Superior temporal gyrus (tissue), 1 donor: ENCODE data around the gene SLC9A3.

Experiments
- DNase-seq: peaks from one replicate; pipeline ENCODE4 v3.0.0-alpha.2; 2016; ENCODE audit errors: extremely low spot score

SLC9A3 gene

DNA sequence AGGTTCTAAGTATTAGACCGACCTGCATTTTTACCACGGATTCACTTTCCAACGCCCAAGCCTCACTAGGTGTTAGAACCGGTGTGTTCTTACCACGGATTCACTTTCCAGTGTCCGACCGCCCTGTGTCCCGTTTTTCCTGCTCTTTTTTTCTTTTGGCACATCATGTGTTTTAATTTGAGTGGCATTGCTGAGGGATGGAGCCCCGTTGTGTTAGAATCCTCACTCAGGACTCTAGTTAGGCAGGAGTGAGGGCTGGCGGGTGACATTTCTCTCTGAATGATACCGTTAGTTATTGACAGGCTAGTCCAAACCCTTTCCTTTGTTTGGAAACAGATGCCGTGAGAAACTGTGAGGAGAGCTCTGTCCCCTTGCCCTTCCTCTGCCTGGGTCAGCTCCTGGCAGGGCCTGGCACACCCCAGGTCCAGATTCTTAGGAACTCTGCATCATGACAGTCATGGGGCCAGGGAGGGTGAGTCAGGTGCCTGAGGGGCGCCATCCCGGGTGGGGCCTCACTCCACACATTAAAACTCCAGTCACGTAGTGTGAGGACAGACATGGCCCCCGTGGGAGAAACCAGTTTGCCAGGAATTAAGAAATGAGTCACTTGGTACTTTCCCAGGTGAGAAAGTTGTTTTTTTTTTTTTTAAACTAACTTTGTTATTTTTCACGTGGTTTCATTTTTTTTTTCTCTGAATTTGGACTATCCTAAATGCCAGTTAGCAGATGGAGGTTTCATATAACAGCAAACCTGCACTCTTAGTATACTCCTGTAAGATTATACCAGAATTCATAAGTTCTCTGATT, 65.5 kb downstream of the SLC9A3 start:
- no peak for DNase-seq

DNA sequence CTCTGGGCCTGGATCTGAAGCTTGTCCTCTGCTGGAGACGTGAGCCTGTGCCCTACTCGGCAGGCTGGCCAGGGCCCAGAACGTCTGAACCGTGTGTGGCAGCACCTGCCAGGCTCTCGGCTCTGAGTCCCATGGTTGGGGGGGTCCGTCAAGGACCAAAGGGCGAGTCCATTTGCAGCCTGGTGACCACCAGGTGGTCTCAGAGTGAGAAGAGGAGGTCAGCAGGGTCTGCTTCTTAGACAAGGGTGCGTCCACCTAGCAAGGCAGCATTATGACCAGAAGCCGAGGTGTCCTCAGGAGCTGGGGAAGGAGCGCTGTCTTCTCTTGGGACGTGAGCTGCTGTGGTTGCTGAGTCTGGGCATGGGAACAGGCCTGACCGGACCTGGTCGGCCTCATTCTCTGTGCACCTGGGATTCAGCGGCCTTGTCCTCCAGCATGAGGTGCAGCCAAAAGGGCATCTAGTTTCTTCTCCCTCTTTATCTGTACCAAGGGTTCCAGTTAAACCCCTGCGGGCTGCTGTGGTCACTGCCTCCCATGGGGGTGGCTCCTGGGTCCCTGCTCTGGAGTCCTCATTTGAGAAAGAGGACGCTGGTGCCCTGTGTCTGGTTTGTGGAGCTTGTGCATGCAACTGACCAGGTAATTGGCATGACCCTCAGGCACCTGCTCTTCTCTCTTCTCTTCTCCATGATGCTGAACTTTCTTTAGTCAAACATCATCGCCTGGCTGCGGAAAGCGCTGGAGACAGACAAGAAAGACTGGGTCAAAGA, 66.9 kb downstream of the SLC9A3 start:
- no peak for DNase-seq

DNA sequence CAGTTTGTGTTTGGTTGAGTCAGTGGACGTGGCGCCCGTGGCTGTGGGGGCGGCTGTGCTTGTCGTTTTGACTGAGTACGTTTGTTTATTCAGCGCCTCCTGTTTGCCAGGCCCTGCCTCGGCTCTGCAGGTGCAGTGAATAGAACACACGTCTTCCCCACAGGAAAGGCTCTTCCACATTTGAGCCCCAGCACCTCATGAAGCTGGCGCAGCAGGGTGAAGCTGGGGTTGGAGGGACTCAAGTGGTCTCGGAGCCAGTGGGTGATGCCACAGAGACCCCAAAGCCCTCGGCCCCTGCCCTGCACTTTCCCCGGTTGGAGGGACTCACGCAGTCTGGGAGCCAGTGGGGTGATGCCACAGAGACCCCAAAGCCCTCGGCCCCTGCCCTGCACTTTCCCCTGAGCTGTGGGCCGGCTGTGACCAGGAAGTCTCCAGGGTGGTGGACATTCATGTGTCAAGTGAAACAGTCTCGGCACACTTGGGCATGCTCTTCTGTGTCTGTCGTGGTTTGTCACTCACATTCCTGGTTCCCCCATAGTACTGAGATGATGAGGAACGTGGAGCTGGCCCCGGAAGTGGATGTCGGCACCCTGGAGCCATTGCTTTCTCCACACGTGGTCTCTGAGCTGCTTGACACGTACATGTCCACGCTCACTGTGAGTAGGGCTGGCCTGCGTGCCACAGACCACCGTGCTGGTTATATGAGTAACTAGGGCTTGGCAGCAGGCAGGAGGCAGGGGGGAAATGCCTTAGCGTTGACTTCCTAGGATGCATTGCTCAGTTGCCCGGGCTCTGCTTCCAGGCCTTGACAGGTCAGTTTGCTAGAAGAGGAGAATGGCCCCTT, 67.7 kb downstream of the SLC9A3 start:
- no peak for DNase-seq

DNA sequence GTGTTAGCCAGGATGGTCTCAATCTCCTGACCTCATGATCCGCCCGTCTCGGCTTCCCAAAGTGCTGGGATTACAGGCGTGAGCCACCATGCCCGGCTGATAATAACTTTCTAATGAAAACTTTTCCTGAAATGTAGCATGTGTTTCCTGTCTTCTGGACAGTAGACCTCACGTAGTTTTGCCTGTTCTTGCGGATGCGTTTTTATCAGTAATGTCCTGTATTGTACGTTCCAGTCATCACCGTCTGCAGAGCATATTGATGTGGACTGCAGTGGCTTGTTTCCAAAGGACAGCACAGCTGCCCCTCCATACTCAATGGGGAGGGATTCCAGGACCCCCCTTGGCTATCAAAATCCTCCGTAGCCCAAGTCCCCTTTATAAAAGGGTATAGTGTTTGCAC, 68.4 kb downstream of the SLC9A3 start:
- DNase-seq: no peak

DNA sequence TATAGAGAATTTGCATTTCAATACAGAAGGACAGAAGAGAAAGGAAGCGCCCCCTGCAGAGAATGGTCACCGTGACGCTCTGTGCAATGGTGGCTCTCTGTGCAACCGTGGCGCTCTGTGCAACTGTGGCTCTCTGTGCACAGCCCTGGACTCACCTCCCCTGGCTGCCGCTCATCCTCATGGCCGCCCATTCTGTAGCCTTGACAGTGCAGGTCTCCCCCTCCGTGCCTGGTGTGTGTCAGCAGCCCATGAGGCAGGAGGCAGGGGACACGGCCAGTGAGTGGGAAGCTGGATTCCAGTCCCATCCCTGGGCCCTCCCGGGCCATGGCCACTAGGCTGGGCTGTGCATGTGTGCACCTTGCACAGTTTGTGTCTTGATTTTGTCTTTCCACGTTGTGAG, 69.3 kb downstream of the SLC9A3 start:
- DNase-seq: no peak

DNA sequence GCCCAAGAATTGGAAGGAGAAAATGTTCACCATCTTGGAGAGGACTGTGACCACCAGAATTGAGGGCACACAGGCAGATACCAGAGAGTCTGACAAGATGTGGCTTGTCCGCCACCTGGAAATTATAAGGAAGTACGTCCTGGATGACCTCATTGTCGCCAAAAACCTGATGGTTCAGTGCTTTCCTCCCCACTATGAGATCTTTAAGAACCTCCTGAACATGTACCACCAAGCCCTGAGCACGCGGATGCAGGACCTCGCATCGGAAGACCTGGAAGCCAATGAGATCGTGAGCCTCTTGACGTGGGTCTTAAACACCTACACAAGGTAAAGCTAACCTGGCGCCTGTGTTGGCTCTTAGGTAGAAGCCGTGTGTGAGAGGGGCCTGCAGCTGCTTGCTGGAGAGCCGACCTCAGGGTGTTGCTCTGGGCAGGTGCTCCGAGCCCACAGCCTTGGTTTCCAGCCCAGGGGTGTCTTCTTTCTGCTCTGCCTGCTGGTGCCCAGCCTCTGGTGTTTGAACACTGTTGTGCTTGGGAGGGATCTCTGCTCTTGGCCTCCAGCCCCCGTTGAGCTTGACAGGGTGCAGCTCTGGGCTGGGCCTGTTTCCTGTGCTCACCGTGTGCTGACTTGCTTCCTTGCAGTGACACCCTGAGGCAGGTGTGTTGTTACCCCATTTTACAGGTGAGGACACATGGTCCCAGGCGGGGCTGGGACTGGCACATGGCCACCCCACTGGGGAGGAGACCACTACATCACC, 70.3 kb downstream of the SLC9A3 start:
- no peak for DNase-seq

DNA sequence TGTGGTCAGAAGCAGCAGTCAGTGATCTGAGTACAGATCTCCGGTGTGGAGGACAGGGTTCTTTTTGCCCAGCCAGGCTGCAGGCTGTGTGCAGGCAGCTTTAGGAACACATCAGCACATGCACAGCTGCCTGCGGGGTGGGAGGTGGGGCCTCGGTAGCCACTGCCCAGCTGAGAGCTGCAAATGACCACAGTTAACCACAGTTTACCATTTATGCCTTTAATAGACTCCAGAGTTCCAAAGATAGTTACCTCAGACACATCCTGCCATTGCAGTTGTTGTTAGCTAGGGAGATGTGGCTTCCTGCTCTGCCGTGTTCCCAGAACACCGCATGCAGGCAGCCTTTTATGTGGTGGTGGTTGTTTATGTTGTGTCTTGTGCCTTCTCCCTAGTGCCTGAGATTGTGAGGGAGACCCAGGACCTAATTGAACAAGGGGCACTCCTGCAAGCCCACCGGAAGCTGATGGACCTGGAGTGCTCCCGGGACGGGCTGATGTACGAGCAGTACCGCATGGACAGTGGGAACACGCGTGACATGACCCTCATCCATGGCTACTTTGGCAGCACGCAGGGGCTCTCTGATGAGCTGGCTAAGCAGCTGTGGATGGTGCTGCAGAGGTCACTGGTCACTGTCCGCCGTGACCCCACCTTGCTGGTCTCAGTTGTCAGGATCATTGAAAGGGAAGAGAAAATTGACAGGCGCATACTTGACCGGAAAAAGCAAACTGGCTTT, 71.1 kb downstream of the SLC9A3 start:
- no peak for DNase-seq

DNA sequence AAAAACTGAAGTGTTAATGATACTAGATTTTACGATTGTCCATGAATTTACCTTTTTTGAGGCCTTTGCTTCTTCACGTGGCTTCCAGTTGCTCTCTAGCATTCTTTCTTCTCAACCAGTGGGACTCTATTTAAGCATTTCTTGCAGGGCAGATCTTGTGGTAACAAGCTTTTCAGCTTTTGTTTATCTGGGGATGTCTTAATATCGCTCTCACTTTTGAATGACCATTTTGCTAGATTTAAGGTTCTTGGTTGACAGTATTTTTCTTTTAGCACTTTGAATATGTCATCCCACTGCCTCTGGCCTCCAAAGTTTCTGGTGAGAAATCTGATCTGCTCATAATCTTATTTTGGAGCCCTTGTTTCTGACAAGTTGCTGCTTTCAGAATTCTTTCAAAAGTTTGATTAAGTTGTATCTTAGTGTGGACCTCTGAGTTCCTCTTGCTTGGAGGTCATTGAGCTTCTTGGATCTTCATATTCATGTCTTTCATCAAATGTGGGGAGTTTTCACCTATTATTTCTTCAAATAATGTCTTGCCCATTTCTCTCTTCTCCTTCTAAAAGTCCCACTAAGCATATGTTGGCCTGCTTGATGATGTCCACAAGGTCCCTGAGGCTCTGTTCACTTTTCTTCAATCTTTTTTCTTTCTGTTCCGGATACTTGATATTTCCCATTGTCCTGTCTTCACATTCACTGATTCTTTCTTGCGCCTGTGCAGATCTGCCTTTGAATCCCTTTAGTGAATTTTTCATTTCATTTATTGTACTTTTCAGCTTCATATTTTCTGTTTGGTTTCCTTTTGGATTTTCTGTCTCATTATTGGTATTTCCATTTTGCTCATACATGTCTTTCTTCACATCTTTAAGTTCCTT, 72.4 kb downstream of the SLC9A3 start:
- DNase-seq: no peak

DNA sequence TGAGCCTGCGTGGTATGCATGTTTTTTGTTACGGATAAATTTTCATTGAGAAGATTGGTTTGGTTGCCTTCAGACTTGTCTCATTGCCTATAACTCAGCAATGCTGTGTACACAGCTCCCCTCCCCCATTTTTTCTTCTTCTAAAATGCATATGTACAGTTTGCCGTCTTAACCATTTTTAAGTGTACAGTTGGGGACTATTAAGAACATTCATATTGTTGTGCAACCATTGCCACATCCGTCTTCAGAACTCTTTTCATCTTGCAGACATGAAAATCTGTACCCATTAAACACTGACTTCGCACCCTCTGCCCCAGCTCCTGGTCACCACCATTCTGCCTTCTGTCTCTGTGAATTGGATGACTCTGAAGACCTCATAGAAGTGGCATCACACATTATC, 75.1 kb downstream of the SLC9A3 start:
- no peak for DNase-seq

DNA sequence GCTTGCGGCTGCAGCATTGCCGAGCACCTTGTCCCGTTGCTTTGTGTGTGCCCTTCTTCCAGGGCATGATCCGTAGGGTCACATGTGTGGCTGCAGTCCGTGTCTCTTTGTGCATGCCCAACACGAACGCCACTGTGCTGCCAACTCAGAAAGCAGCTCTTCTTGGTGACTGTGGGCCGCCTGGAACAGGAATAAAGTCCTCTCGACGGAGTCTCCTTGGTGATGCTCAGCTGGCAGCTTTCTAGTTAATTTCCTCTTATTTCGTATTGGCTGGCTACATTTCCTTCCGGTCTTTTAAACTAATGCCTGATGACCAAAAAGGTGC, 75.5 kb downstream of the SLC9A3 start:
- no peak for DNase-seq

DNA sequence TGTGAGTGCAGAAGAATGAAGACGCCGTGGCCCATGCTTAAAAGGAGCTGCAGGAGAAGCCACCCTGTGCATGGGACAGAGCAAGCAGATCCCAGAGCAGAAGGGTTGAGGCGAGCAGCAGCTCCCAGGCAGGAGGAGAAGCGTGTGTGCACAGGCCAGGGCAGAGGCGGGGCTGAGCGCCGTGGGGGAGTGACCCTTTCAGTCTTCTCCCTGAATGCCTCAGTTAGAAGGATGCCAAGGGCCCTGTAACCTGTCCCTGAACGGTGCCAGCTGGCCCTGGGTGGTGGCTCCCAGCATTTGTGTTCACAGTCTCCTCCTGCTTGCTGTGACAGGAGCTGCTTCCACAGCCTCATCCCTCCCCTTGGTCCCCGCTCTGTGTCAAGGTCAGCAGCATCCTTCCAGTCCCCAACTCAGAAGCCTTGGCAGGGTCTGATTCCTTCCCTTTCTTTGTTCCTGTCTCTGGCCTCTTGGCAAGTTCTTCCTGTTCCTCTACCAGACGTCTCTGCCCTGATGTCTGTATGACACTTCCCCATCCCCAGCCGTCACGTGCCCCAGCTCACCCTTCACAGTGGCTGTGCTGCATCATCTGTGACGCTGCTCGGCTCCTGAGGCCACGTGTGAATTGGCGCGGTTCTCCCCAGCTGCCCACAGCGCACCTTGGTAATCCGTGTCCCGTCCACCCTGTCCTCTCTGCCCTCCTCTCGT, 76.0 kb downstream of the SLC9A3 start:
- peak; percentile 29 for DNase-seq

DNA sequence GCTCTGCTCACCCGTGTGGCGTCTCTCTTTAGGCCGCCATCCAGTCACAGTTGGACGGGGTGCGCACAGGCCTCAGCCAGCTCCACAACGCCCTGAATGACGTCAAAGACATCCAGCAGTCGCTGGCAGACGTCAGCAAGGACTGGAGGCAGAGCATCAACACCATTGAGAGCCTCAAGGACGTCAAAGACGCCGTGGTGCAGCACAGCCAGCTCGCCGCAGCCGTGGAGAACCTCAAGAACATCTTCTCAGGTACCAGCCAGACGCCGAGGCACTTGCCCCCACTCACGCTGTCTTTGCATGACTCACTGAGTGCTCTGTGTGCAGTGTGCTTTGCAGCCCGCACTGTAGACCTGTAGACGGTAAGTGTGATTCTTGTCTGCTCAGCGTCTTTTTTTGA, 76.7 kb downstream of the SLC9A3 start:
- DNase-seq: no peak

DNA sequence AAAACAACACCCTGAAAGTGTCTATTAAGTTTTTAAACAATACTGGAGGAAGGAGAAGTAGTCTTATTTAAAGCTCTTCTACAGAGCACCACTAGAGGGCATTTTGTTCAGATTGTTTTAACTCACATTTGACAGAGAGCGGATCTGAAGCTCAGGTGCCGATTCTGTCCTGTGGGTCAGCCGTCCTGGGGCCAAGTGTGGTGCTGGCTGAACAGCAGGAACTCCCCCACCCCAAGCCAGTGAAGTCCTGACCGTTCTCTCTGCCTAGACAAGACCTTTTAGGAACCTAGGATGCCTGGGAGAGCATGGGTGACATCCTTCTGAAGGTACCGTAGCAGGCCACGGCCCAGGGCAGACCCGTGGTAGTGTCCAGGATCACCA, 77.4 kb downstream of the SLC9A3 start:
- DNase-seq: peak; percentile 72

DNA sequence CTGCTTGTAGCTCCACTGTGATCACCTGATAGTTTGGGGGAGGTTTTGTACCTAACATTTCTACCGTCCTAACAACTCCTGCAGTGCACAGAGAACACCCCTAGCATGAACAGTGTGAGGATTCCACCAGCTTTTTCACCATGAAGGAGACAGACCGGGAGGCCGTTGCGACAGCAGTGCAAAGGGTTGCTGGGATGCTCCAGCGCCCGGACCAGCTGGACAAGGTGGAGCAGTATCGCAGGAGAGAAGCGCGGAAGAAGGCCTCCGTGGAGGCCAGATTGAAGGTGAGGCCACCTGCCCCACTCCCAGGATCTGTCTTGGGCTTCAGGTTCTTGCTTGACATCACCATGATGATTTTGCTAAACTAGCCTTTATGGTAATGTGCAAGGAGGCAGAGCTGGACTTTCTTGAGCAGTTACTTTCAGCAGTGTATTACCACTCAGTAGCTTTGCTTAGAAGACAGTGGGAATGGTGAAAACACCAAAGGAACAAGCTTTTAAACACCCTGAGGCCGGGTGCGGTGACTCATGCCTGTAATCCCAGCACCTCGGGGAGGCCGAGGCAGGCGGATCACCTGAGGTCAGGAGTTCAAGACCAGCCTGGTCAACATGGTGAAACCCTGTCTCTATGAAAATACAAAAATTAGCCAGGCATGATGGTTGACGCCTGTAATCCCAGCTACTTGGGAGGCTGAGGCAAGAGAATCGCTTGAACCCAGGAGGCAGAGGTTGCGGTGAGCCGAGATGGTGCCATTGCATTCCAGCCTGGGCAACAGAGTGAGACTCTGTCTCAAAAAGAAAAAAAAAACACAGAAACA, 78.0 kb downstream of the SLC9A3 start:
- no peak for DNase-seq

DNA sequence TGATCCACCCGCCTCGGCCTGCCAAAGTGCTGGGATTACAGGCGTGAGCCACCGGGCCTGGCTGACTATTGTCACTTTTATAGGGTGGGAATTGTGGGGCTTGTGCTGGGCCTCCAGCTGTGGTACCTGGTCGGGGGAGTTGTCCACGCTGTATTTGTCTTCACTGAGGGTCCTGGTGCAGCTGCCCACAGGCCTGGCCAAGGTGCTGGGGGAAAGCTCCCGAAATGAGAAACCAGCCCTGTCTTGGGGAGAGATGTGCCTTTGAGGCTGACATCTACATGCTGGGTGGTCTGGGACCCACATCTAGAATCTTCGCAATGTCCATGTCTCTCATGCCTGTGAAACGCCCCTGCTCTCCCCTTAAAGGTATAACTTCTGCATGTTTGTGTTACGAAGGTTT, 78.7 kb downstream of the SLC9A3 start:
- no peak for DNase-seq

DNA sequence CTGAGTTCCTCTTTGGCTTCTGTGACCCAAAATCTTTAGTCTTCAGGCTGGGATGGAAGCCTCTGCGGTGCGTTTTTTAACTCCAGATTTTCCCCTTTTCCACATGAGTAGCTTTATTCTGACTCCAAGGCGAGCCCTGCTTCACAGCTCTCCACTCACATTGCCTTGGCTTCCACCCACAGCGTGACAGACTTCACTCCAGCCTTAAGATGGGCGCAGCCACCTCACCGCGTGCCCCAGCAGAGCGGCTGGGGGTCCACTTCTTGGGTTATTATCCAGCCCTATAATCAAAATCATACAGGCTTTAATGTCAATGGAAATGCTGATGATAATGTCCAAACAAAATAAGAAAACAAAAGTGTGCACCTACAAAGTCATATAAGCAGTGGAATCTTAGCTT, 80.0 kb downstream of the SLC9A3 start:
- no peak for DNase-seq

DNA sequence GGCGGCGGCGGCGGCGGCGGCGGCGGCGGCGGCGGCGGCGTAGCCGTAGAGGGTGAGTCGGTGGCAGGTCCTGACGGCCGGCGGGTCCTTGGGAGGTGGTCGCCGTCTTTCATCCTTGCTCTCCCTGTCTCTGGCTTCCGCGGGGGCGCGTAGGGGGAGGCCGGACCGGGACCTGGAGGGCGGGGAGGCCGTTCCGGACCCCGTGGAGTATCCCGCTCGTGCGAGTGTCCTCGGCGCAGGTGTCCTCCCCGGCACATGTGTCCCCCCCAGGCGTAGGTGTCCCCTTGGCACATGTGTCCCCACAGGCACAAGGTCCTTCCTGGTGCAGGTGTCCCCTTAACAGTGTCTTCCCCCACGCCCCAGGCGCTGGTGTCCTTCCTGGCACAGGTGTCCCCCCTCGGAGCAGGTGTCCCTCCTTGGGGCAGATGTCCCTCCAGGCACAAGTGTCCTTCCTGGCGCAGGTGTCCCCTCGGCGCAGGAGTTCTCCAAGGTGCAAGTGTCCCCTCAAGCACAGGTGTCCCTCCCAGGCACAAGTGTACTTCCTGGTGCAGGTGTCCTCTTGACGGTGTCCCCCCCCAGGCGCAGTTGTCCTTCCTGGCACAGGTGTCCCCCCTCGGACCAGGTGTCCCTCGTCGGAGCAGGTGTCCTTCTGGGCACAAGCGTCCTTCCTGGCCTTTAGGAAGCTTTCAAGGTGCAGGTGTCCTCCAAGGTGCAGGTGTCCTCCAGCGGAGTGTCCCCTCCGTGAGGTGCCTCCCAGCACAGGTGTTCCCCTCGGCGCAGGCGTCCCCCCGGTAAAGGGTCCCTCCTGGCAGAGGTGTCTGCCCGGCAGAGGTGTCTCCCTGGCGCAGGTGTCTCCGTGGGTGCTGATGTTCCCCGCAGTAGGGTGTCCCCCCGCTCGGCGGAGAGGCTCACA, 80.8 kb downstream of the SLC9A3 start:
- no peak for DNase-seq
